ENCODE data around the gene RYK.
A peak's percentile ranks its signal among the peaks of the same experiment; 100 is the strongest.
"Not testable (repeated sequence)": the region's sequence is repeated elsewhere in the genome, so short reads cannot be mapped to it uniquely, and the experiment has no call there.

RYK gene

DNA sequence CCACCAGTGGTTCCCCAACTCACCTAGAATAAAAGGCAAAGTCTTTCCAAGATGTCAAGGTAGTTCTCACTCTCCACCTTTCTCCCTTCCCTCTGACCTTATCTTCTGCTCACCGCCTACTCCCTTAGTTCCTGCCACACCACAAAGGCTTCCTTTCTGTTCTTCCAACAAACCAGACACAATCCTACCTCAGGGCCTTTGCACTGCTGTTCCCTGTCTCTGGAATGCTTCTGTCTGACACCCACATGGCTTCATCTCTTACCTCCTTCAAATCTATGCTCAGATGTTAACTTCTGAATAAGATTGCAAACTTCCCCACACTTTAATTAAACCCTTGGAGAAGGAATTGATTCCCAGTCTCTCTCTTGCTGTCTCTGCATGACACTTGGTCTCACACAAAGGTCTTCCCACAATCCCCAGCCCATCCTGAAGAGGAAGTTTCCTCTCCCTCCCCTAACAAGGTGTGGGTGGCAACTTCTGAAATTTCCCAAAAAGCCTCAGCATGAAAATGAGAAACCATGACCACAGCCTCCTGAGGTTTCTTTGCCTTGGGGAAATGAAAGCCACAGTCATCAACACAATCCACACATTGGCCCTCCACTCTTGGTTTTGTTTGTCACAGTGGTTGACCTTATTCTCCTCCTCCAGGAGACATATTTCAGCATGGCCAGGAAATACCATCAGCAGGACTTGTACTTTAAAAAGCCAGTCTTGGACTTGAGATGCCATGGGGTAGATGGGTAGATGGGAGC lies 3.0 kb upstream of the RYK start:
- DNase-seq = peak; percentile 83 to 92 (median 89)

DNA sequence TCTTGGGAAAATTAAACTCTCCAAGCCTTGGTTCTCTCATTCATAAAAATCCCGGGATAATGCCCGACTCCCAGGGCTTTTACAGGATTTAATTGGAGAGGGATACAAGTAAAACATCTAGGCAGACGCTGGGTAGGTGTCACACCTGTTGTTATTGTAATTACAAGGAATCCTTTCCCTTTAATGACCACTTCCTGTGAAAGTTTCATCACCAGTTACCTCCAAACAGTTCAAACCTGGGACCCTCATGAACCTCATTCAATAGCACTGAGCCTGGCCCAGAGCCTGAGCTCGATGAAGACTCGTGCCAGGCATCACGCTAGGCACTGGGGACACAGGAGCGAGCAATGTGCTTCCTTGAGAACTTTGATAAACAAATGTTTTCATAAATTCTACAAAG lies 2.1 kb upstream of the RYK start:
- DNase-seq = no peak

DNA sequence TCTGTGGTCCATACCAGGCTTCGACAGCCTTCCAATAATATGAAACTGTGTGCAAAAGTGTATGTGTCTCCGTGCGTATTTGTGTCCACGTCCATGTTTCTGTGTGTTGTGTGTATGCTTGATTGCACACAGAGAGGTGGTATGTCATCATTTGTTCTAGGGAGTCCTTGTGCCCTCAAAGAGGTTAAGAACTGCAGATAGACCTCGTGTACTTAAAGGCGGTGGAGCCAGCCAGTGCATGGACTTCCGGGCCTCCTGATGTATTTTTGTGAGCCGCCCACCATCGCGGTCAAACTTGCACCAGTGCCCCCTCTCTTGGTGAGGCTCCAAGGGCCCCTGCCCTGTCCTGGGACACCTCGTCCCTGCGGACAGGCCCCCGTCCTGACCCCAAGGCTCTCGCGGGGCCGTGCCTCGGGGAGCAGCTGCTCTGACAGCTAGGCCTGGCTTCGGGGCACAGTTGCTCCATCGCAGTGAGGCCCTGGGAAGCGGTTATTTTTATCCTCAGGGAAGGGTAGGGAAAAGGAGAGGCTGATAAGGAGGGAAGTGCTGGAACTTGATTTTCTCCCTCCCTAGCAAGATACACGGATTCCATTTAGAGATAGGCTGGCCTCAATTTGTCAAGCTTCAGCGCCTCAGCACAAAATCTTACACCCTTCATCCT lies 1.2 kb upstream of the RYK start:
- no peak for DNase-seq

DNA sequence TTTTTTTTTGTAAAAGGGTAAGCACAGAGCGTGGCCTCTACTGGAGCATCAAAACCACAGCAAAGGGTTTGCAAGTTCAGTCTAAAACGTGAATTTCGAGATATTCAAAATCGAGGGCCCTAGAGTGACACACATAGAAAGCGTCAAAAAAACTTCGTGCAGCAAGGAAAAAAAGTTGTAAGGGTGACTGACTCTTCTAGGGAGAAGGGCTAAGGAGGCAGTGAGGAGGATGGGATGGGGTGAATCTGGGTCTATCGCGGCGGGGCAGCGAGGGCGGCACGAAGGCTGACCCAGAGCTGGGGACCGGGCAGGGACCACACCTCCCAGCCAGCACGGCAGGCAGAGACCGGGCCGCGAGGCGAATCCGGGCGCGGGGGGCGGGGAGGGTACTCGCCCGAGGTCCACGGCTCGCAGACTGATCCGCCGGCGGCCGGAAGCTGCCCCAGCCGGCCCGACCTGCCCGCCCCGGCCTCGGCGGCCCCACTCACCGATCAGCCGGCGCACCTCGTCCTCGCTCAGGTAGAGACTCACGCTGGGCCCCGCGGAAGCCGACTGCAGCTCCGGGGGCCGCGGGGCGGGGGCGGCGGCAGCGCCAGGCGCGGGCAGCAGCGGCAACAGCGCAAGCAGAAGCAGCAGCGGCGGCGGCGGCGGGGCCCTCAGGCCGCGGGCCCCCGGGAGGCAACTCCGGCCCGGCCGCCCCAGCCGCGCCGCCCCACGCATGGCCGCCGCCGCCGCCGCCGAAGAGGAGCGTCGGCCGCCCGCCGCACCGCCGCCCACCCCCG lies 533 bp downstream of the RYK start:
- DNase-seq = peak; percentile 51 to 75 (median 54)

DNA sequence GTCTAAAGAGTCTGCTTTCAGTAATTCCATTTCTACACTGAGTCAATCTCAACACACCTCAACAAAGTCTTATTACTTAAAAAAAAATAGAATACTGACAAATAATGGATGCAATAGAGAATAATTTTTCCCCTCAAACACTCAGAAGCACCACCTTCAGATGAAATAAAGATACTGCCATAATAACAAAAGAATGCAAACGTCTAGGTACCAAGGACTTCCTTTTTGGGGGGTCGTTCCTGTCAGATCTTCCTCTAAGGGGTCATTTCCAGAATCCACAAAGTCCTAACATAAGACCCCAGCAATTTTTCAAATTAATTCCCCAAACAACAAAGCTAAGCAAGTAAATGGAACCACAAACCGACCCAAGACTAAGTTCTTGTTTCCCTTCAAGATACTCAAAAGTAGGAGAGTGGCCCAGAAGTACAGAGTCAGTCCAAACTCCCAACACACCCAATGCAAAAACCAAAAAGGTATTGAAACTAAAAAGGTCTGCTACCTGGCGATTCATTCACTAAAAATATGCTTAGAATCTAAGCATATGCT lies 1.3 kb downstream of the RYK start:
- no peak for DNase-seq

DNA sequence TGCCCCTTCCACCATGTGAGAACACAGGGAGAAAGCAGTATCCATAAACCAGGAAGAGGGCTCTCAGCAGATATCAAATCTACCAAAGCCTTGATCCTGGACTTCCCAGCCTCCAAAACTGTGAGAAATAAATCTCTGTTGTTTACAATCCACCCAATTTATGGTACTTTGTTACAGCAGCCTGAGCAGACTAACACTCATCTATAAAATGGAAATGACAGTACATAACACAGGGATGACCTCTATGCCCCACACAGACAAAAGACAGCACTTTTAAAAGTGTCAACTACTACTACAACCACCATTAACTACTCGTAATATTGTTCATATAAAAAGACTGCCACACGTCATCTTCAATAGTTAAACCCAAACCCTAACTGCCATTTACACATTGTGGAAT lies 5.7 kb downstream of the RYK start:
- no peak for DNase-seq

DNA sequence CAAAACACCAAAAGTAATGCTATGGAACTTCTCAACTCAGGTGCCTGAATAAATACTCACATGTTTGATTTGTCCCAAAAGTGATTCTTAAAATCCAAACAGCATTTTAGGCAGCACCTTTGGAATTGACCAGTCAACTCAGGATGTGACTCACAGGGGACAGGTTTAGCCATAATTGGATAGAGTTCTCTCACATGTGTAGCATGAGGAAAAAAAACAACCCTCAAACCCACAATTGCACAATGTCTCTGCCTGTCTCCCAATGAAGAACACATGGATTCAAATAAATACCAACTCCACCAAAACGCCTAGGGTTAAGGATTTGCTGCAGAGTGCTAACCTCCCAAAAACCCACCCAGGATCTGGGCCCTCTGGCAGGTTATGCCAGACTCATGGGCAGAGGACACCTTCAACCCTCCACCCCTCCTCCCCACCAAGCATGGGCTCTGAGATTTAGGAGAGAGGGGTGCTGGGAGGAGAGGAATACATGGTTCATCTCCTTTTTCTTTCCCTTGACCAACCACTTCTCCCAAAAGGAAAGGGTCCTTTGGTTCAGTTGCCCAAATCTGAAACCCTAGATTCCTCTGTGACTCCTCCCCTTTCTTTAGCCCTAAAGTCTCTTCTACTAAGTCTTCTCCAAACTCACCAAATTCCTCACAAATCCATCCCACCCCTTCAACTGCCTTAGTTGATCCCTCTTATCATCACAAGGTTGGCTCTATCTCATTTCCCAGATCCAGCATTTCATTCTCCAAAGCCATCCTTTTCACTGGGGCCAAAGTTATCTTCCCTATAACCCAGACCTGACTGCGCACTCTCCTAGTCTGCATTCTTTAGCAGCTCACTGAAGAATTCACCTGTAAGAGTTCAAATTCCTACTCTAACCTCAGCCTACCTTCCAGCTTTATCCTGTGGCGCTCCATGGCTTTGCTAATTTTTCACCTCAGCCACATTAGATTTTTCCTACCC lies 7.7 kb downstream of the RYK start:
- peak in 2 of 3 donors; percentile 31 to 35 for DNase-seq

DNA sequence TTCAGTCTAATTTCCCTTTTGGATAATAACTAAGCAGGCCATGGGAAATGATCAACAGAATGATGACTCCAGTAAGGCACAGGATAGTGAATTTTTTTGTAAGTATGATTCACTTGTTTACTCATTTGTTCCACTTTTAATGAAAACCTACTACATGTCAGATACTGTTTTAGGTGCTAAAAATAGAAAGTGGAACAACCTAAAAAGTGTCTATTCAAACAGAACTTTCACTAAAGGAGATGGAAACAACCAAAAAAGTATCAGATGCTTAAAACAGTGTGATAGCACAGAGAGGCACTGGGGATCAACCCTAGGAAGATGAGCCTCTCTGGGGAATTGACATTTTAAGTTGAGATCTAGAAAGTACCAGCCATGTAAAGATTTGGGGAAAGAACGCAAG lies 11.1 kb downstream of the RYK start:
- DNase-seq = peak; percentile 21 to 81 (median 67)

DNA sequence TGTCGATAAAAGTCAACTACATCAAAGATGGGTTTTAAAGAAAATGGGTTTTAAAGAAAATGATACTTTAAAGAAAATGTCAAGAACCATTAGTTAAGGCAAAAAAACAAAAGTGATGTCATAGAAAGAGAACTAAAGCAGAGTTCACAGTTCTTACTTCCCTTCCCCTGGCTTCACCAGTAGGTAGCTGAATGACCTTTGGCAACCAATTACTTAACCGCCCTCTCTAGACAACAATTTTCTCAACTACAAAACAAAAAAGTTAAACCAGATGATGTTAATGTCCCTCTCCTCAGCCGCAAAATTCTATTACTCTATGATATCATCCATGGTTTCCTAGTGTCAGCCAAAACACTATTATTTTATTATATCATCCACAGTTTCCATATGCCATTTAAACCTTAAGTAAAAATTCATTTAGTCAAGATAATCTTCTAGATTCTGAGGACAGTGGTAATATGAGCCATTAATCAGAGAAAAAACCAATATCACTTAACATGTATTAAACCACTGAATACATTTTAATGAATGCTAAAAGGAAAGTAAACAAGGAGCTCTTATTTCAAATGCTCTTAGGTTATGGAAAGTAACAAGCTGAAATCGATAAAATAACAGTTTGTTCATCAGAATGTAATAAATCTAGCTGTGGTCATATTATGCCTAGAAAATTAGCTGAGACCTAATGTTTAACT lies 13.1 kb downstream of the RYK start:
- DNase-seq = peak; percentile 32 to 64 (median 57)

DNA sequence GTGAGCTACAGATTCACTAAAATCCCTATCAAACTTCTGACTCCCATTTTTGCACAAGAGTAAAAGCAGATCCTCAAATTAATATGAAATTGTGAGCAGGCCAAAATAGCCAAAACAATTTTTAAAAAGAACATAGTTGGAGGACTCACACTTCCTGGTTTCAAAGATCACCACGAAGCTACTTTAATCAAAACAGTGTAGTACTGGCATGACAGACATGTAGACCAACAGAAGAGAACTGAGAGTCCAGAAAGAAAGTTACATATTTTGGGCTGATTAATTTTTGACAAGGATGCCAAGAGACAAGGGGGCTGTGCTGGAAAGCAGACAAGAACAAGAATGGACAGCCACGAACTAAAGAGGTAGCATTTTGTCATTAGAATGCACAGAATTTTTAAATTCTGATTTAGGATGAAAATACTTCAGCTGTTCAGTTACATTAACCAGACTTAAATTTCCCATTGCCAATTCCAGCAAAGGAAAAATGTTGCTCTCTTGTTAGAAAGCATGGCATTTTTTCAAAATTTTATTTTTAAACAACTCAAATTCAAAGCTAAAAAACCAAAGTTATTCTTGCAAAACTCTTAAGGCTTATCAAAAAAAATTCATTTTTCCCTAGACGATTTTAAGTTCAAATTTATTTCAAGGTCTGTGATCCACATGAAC lies 14.0 kb downstream of the RYK start:
- no peak for DNase-seq

DNA sequence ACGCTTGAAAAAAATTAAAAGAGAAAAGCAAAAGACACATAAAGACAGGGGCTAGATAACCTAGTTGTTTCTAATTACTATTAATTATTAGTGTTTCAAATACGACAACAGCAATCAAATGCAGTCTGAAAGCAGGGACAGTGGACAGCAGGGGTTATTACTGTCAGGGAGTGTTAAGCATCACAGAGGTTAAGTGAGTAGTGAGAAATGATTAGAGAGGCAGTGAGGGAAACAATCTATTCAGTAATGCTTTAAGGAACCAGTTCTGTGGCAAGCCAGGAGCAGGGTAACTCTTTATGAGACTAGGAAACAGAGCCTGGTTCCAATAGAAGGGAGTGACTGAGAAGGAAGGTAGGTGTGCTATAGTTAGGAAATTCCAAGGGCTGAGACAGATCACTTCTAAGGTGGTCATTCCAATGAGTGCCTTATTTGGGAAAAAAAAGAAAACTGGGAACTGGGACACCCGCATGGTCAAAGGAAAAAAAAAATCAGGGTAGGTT lies 15.0 kb downstream of the RYK start:
- no peak for DNase-seq

DNA sequence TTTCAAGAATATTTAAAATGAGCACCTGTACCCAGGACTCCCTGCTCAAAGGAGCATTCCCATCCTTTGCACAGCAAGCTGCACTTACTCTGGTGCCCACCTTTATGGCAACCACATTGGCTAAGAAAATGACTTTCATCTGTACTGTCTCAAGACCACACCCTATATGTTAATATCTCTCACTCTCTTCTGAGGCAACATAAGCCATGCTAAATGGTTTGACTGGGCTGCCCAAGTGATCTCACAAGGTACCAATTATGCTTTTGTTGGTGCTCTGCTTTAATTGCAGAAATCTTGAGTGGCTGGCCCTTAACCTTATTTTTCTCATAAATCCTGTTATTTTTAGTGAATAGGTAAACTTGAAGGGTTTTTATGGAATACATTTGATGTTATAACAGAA lies 17.7 kb downstream of the RYK start:
- no peak for DNase-seq

DNA sequence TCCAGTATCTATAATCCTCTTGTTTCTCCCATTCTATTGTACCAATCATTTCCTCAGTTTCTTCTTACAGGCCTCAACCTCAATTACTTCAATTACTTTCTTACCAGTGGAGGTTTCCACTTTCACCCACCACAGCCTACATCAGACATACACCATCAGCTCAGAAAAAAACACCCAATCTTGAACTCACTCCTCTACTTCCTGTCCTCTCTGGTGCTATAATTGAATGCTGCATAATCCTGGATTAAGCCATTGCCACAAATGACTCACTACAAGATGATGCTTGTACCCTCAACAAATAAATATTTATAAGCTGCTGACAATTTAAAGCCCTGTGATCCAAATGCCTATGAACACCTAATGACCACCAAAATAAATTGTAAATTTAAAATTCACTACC lies 18.5 kb downstream of the RYK start:
- peak; percentile 46 to 63 (median 62) for DNase-seq

DNA sequence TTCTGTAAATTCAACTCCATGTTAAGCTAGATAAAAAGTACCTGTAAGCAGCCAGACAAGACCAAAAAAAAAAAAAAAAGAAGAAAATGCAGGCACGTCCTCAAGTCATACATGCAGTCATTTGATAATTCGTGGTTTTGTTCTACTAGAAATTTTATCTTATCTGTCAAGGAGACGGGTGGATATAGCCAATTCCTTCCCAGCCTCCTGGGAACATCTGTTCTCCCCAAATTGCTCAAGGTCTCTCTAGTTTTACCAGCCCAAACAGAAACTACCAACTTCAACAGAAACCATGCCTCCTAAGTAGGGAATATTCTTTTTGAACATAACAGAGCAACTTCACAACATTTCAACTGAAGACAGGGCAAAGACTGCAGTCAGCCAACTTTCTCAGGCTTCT lies 19.5 kb downstream of the RYK start:
- no peak for DNase-seq

DNA sequence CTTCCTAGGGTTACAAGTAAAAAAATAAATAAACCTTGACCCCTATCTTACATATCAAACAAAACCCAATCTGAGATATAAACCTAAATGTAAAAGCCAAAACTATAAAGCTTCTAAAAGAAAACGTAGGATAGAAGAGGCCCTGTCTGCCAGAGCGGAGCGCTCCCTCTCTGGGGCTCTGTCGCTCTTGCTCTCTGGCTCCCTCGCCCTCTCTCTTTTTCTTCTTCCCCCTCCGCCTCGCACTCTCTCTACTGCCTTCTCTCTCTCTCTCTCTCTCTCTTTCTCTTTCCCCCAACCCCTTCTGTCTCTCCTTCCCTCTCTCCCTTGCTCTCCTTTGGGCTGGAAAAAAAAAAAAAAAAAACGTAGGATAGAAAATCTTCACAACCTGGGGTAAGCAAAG lies 21.6 kb downstream of the RYK start:
- DNase-seq = no peak

DNA sequence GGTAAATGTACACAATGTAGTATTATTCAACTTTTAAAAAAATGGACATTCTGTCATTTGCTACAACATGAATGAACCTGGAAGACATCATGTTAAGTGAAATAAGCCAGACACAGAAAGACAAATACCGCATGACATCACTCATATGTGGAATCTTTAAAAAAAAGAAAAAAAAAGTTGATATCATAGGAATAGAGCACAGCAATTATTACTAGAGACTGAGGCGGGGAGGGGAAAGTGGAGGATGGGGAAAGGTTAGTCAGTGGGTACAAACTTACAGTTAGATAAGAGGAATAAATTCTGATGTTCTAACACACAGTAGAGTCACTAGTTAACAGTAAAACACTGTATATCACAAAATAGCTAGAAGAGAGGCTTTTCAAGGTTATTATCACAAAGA lies 22.2 kb downstream of the RYK start:
- no peak for DNase-seq

DNA sequence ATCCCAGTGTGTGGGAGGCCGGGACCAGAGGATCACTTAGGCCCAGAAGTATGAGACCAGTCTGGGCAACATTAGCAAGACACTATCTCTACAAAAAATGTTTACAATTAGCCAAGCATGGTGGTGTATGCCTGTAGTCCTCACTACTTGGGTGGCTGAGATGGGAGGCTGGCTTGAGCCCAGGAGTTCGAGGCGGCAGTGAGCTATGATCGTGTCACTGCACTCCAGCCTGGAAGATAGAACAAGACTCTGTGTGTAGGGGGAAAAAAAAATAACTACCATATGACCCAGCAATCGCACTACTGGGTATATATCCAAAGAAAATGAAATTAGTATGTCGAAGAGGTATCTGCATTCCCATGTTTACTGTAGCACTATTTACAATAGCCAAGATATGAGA lies 22.6 kb downstream of the RYK start:
- no peak for DNase-seq

DNA sequence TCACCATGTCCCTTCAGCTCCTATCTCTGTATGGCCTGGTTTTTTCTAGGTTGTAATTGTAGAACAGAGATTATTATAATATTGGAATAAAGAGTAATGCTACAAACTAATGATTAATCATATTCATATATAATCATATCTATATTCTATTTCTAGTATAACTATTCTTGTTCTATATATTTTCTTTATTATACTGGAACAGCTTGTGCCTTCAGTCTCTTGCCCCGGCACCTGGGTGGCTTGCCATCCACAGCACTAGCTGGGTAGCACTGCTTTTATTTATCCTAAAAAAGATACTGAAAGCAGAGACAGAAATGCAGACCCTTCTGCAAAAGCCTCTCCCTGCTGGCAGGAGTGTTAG lies 25.9 kb downstream of the RYK start:
- not testable (repeated sequence) for DNase-seq

DNA sequence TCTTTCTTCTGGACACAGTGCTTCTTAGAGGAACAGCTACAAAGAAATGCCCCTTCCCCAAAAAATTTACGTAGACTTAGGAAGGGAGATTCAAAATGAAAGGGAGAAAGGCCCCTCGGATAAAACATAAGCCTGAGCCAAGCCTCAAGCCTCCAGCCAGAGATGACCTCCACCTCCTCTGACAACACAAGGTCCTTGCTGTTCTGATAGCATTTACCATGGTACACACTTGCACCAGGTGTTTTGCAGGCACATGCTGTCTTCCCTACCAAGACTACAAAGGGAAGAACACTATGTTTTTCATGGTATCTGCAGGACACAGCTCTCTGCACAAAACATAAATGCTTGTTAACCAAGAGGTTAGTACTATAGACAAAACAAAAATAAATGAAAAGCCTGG lies 27.8 kb downstream of the RYK start:
- DNase-seq = no peak

DNA sequence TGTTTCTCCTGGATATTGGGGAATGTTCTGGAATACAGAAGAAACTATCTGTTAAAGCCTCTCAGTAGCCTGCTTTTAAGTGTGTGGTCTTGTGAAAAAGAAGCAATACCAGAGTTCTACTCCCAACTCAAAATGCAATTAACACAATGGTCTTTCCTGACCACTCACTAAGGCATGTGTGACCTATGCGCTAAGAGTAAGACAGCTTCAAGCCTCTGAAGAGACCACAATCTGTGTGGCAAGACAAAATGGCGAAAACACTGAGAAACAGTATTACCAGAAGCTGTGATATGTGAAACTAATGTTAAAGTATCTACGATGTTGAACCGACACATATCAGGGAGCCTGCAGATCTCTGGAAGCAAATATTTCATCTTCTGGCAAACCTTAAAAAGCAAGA lies 33.8 kb downstream of the RYK start:
- DNase-seq = no peak

DNA sequence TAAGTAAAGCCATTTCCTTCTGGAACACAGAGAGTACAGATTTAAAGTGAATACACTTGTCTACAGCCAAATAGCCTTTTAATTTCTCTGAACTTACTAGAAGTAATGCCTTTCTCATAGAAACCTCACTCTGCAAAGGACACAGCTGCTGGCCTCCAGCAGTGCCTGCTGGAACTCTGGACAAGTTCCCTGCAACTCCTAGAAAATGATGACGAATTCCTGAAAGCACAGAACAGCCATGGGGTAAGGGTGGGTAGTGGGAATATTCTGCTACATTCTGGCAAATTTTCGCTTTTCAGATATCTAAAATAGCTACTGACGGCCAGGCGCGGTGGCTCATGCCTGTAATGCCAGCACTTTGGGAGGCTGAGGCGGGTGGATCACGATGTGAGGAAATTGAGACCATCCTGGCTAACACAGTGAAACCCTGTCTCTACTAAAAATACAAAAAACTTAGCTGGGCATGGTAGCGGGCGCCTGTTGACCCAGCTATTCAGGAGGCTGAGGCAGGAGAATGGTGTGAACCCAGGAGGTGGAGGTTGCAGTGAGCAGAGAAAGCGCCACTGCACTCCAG lies 34.4 kb downstream of the RYK start:
- DNase-seq = no peak

All from suppressor macrophage treated with lipopolysaccharide for 1 hour (primary cell).